SK-N-DZ (cell line): ENCODE data around the gene SPAG7.

Experiments used
- DNase-seq: peaks from one replicate; pipeline ENCODE4 v3.0.0-alpha.2; 2015; ENCODE audit warnings: low spot score

SPAG7 gene

DNA sequence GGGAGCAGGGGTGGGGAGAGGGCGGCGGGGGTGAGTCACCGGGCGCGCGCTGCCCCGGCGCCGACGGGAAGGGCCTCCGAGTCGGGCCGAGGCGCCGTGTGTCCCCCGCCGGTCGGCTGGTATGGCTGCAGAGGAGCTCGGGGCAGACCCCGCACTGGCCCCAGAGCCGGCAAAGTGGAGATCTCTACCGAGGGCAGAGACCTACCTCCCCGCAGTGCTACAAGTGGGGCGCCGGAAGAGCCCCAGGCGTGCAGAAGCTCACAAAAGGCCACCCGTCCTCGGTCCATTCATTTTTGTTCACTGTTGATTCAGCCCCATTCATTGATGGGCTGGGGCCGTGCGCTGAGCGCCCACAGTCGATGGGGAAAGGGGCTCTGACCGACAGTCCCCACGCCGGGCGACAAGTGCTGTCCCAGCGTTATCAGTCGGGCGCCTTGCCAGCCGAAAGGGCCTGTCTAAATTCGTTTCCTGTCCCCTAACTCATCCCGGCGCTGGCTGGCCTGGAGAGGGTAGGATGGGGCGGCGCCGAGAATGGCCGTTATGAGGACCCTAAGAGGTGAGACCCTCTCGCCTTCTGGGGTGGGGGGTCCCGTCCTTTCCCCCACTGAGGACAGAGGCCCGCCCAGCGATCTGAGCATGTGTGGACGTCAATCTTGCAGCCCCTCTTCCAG lies 17.4 kb downstream of the SPAG7 start:
- DNase-seq: peak; percentile 70

DNA sequence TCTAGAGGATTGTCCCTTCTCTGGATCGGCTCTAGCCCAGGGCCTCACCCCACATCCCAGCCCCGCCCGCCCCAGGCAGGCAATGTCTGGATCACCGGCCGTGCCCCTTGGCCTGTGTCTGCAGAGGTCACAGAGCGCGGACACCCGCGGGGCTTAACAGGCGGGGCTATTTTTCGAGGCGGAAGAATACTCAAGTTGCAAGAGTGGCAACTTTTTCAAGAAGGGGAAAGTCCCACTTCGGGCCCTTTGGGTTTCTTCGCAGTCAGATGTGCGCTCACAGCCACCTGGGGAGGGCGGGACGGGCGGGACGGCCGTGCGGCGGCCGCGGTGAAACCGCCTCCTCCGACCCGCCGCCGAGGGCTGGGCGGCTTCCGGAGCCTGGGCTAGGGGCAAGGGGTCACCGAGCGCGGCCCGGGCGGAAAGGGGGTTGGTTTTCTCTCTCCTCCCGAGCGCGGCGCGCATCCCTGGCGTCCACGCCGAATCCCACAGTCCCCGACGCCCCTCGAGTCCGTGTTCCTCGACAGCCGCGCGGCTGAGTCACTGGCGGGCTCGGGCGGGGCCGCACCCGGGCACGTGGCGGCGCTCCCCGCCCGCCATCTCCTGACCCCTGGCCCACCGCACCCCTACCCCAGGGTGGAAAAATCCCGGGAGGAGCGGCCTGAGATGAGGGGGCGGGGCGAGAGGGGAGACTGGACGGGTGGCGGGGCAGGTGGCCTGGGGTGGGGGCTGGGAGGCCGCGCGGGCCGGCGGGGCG lies 18.1 kb downstream of the SPAG7 start:
- DNase-seq: peak; percentile 77

- DNase-seq: peak; percentile 89
Observed at GRCh38 chr17:4948931-4949320, 18.7 kb downstream of the SPAG7 start.

DNA sequence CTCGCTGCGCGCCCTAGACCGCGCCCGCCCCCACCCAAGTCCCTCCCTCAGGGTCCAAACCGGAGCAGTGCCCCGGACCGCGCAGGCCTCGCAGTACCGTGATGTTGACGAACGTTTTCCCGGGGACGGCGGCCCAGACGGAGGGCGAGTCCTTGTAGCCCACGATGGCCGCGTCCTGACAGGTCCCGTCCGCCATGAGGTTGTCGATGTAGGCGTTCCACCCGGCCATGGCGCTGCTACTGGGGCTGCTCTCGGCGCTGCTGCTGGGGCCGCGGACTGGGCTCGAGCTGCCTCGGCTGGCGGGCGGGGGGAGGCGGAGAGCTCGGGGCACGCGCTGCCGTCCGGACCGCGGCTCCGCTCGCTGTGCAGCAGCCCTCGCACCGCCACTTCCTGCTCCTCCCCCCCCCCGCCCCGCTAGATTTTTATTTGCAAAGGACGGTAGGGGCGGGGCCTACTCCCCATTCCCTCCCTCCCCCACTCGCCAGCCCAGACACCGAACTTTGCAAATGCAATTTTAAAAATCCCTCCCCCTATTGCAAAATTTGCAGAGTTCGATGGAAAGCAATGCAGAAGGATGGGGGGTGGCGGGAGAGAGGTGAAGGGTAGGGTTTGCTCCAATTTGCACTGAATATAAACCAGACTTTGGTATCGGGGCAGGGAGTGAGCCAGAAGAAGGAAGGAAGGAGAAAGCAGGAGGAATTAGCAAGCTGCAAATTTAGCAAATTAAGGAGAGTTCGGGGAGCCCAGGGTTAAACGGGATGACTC lies 19.3 kb downstream of the SPAG7 start, which contains the start of gene PFN1:
Gene PFN1 (minus strand): TSS at position 365 of the 765 bp plus-strand sequence. CDS start 136 bp downstream, at position 229.
- DNase-seq: peak; percentile 93

- peak; percentile 64 for DNase-seq
Observed at GRCh38 chr17:4947411-4948165, 20.0 kb downstream of the SPAG7 start.

GRCh38 chr17:4947010-4947410 lies 20.6 kb downstream of the SPAG7 start:
- no peak for DNase-seq

DNA sequence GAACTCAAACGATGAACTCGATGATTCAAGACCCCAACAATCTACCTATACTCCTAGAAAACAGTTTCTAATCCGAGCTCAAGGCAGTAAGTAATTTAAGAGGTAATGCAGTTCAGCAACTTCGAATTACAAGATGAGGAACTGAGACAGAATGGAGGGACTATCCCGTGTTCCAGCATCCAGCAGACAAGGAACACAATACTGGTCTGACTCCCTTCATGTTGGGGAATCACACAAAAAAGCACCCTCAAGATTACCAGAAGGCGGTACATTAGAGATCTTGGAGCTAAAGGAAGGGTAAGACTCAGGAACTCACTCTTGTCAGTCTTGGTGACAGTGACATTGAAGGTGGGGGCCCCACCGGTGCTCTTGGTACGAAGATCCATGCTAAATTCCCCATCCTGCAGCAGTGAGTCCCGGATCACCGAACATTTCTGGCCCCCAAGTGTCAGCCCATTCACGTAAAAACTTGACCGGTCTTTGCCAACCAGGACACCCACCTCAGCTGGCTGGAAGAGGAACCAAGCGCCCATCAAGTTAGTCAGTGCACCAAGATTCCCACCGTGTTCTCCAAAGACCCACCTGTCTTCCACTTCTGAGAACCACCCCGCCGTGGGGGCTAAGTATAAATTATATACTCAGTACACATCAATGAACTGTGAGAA lies 21.2 kb downstream of the SPAG7 start:
- no peak for DNase-seq

DNA sequence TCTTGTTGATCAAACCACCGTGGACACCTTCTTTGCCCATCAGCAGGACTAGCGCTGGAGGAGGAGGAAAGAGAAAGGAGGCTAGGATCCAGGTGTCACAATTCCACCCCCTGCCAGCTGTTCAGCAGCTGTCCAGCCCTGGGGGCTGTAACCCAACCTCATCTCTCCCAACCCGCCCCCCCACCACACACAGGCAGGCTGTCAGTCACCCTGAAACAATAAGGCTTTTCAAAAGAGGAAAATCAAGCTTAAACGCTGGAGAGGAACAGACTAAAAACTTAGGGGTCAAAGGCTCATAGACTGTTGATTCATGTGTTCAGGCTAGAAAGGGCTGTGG lies 21.7 kb downstream of the SPAG7 start:
- DNase-seq: no peak

GRCh38 chr17:4945176-4945943 lies 22.3 kb downstream of the SPAG7 start:
- DNase-seq: no peak

DNA sequence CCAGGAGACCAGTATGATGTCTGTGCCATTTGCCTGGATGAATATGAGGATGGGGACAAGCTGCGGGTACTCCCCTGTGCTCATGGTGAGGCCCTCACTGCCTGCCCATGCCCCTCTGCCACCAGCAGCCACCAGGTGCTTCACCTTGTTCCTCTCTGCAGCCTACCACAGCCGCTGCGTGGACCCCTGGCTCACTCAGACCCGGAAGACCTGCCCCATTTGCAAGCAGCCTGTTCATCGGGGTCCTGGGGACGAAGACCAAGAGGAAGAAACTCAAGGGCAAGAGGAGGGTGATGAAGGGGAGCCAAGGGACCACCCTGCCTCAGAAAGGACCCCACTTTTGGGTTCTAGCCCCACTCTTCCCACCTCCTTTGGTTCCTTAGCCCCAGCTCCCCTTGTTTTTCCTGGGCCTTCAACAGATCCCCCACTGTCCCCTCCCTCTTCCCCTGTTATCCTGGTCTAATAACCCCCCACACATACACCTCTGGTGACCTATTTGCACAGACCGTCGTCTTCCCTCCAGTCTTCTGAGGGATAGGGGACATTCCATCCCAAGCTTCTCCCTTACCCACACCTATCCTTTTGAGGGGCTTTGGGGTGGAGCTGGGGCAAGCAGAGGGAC lies 23.0 kb downstream of the SPAG7 start:
- no peak for DNase-seq

DNA sequence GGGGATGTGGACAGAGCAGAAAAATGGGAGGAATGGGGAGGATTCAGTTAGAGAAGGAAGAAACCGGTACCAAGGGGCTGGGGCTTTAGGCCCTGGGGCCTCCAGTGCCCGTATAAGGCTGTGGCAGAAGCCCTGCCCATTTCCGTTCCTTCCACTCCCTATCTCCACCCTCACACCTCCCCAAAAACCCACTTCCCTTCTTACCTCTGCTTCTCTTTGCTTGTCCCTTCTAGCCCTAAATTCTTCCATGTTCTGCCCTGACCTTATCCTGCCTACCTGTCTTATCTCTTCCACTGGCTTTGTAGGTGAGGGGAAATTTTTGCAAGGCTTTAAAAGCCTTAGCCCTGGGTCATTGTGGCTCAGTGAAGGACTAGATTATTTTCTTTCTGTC lies 23.5 kb downstream of the SPAG7 start:
- no peak for DNase-seq

DNA sequence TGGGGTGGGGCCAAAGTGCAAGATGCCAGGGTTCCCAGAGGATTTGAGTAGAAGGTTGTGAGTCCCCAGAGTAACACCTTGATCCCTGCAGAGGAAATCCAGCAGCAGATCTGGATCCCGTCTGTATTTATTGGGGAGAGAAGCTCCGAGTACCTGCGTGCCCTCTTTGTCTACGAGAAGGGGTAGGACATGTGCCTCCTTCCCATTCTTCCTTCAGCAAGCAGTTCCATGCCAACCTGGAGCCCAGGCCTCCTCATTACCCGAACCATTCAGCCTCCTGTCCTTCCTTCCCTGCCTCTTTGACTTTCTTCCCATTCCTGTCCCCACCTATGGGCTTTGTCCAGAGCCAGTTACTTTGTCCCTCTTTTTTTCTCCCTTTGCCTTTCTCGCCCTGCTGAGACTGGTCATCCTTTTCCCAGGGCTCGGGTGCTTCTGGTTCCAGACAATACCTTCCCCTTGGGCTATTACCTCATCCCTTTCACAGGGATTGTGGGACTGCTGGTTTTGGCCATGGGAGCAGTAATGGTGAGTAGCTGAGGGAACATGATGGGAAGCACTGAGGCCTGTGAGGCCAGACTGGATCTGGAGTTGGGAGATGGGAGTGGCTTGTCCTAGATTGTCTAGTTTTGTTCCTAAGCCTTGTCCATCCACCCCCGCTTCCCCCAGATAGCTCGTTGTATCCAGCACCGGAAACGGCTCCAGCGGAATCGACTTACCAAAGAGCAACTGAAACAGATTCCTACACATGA lies 24.7 kb downstream of the SPAG7 start:
- no peak for DNase-seq

- no peak for DNase-seq
Observed at GRCh38 chr17:4941319-4941610, 26.4 kb downstream of the SPAG7 start.

- DNase-seq: no peak
Observed at GRCh38 chr17:4940555-4941318, 26.9 kb downstream of the SPAG7 start.

- DNase-seq: peak; percentile 100
Observed at GRCh38 chr17:4939796-4940554, 27.6 kb downstream of the SPAG7 start, which contains the start of the genes RNF167 and SLC25A11. Gene RNF167, plus strand, starts transcription at chr17:4940268. Its CDS starts 642 bp downstream, at chr17:4940910. Gene SLC25A11, minus strand, starts transcription at chr17:4940046. Its CDS starts 136 bp downstream, at chr17:4939910.

GRCh38 chr17:4939546-4939795 lies 28.1 kb downstream of the SPAG7 start:
- DNase-seq: no peak

GRCh38 chr17:4938688-4939545 lies 28.7 kb downstream of the SPAG7 start:
- no peak for DNase-seq
